HG02571 (cell line): ENCODE results near the gene MST1R.
"Not testable (repeated sequence)": the region's sequence is repeated elsewhere in the genome, so short reads cannot be mapped to it uniquely, and the experiment has no call there.

Experiments
- ATAC-seq: cut with Tn5 transposase; IDR thresholded peaks from one replicate; pipeline ENCODE4 v1.9.1; 2021; ENCODE audit warnings: mild to moderate bottlenecking, moderate library complexity; ENCODE audit not compliant: unreplicated experiment

The MST1R gene

GRCh38 chr3:49912881-49913281 lies 9.2 kb upstream of the MST1R start:
- ATAC-seq: no peak

DNA sequence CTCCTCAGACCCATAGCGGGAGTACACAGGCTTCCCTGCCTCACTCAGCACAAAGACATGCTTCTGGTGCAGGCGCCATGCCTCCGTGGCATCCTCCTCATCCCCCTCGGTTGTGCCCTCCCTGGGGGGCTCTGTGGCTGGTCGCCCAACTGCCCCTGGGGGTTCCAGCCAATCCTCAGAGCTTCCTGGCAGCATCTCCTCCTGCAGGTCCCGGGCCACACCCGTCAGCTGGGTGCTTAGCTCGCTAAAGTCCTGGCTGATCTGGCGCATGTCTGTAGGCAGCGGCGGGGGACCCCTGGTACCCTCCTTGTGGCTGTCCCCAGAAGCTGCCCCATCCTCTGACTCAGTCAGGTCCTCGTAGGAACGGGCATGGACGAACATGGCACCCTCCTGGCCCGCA lies 7.9 kb upstream of the MST1R start:
- ATAC-seq: no peak

GRCh38 chr3:49911124-49911420 lies 7.4 kb upstream of the MST1R start:
- no peak for ATAC-seq

GRCh38 chr3:49910409-49911123 lies 6.9 kb upstream of the MST1R start:
- ATAC-seq: no peak

- ATAC-seq: no peak
Observed at GRCh38 chr3:49908373-49909199, 4.9 kb upstream of the MST1R start.

DNA sequence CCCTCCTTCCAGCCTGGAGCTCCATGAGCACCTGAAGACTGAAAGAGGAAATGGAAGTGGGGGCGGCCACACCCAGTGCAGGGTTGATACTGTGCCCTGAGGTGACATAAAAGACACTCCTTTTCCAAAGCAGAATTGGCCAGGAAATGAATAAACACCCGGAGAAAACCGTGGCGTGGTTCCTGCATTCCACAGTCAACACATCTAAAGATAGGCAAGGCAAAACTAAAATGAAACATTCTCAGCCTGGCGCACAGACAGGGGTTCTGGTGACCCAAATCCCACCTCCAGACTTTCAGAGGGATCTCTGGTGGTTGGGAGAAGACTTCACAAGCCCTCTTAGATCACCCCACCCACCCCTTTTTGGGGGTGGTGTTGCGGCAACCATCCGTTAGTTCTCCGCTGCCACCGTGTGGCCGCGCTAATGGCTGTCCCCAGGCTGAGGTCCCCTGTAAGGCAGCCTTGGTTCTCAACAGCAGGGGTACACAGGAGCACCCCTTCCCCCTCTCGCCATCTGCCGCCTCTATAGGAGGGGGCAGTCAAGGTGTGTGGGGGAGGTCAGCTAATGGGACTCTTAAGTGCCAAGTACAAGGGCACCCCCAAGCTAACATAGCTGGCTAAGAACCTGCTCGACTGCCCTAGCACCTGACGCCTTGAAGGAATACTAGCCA lies 2.5 kb upstream of the MST1R start:
- ATAC-seq: no peak

DNA sequence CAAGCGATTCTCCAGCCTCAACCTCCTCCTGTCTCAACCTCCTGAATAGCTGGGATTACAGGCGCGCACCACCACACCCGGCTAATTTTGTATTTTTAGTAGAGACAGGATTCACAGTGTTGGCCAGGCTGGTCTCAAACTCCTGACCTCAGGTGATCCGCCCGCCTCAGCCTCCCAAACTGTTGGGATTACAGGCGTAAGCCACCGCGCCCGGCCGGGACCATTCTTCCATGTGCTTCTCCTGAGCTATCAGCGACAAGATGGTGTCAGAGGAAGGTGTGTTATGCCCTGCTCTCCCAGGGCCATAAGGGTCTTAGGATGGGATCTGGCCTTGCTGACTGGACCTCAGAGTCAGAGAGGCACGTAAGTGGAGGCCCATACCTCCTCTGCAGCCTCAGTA lies 775 bp upstream of the MST1R start:
- ATAC-seq: not testable (repeated sequence)

- ATAC-seq: no peak
Observed at GRCh38 chr3:49902511-49903345, 945 bp downstream of the MST1R start.

DNA sequence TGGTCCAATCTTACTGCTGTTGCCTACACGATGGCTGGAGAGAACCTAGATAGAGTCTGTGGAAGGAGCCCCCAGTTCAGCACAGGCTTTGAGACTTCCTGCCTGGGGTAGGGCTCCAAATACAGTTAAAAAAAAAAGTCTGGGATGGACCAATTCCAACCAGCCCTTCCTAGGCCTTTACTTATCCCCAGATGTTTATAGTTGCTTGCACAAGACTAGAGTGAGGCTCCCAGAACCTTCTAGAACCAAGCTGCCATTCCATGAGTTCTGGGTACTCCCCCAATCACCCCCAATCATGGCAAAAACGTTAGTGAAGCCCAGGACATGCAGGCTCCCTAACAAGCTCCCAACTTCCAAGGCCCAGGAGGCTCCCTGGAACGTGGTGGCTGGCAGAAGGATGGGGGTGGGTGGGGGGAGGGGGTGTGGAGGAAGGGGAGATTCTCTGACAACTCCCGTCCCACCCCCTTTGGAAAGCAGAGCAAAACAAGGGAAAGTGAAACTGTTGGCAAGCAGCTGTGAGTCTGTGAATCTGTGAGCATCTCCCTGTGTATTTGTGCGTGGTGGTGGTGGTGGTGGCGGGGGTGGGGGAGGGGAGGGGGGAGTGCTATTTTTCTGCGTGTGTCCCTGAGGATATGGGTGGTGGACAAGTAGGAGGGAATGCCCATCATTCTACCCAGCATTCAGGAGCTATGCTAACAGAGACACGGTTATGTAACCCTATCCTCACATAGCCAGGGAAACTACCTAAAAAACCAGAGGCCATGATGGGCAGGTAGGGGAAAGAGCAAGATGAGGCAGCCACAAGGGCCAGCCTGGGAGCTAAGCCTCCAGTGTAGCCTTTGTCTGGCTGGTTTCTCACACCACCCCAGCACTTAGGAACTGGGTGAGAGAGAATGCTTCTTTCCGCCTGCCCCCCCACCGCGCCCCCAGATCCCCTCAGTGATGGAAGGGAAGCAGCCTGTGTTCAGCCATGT lies 2.0 kb downstream of the MST1R start:
- no peak for ATAC-seq

- no peak for ATAC-seq
Observed at GRCh38 chr3:49900491-49901153, 3.1 kb downstream of the MST1R start.

DNA sequence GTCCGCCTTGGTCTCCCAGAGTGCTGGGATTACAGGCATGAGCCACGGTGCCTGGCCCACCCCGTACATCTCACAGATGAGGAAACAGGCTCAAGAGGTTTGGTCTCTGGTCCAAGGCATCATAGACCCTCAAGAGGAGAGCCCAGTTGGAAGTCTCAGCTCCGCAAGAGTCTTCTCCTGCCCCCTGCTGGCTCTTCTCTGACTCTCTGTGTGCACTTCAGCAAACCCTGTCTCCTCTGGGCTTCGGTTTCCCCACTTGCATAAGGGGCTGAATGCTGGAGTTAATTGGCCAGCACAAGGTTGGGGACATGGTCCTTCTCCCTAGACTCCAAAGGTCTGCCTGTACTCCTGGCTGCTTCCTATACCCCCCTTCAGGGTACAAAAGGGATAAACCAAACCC lies 3.9 kb downstream of the MST1R start:
- no peak for ATAC-seq

GRCh38 chr3:49898991-49899390 lies 4.7 kb downstream of the MST1R start:
- no peak for ATAC-seq

- ATAC-seq: no peak
Observed at GRCh38 chr3:49896345-49896744, 7.3 kb downstream of the MST1R start.

DNA sequence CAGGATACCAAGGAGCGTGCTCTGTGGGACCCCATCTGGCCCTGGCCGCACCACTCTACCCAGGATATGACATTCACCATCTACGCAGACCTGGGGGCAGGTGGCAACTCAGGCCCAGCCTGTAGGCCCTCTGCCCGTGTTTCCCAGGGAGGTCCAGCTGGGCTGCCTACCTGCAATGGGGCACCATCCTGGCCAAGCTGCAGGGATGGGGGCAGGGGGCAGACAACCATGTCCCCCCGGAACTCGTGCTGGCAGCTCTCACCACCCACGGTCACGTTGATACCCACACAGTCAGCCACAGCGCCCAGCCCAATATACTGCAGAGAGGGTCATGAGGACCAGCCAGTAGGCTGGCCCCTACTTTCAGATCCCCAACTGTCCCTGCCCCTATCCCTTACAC lies 7.9 kb downstream of the MST1R start:
- no peak for ATAC-seq

GRCh38 chr3:49889296-49889695 lies 14.4 kb downstream of the MST1R start:
- no peak for ATAC-seq

DNA sequence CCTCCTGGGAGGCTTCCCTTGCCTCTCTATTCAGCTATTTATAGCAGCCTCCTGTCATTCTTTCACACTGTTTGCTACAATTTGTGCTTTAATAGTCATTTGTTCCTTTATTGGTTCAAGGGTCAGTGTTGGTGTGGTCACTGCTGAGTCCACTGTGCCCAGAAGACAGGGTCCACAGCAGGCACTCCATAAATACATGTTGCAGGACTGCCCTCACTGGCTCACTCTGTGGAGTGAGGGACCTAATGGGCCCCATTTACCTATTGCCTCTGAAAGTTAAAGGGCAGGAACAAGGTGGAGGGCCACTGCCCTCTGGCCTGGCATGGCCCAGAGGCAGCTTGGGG lies 16.8 kb downstream of the MST1R start:
- no peak for ATAC-seq

- no peak for ATAC-seq
Observed at GRCh38 chr3:49883998-49884397, 19.7 kb downstream of the MST1R start.

- no peak for ATAC-seq
Observed at GRCh38 chr3:49882166-49882565, 21.5 kb downstream of the MST1R start.

GRCh38 chr3:49880581-49881315 lies 22.9 kb downstream of the MST1R start:
- no peak for ATAC-seq
